Osteoblast (primary cell): ENCODE results near the gene APBA2. TPM values are rescaled to one million over a fixed set of nuclear protein-coding genes. Genes with fewer than 3 reads are reported as not detected.
A peak's percentile ranks its signal among the peaks of the same experiment; 100 is the strongest.

Experiments
- DNase-seq: peaks from one replicate; pipeline ENCODE4 v3.0.0; 2011; ENCODE audit warnings: low spot score, mixed read lengths; ENCODE audit not compliant: insufficient read length; ENCODE audit errors: missing footprints
- H2AFZ ChIP-seq: 2 replicates; pipeline ENCODE4 v1.6.0; 2011; ENCODE audit warnings: mild to moderate bottlenecking, low read length
- H3K27ac ChIP-seq: 2 replicates; pipeline ENCODE4 v1.5.1; 2011; ENCODE audit warnings: mild to moderate bottlenecking, low read depth, low read length, moderate library complexity
- H3K27me3 ChIP-seq: 2 replicates; pipeline ENCODE4 v1.6.0; 2012; ENCODE audit warnings: mild to moderate bottlenecking, control low read depth, inconsistent platforms, low read length, moderate library complexity; ENCODE audit not compliant: insufficient read depth
- H3K36me3 ChIP-seq: 2 replicates; pipeline ENCODE4 v1.5.1; 2011; ENCODE audit warnings: mild to moderate bottlenecking, low read length, control low read depth, moderate library complexity; ENCODE audit not compliant: insufficient read depth
- H3K4me1 ChIP-seq: 2 replicates; pipeline ENCODE4 v1.5.1; 2011; ENCODE audit warnings: mild to moderate bottlenecking, low read length, control low read depth, moderate library complexity; ENCODE audit not compliant: insufficient read depth
- H3K4me2 ChIP-seq: 2 replicates; pipeline ENCODE4 v1.6.0; 2011; ENCODE audit warnings: mild to moderate bottlenecking, low read length; ENCODE audit not compliant: insufficient read depth
- H3K4me3 ChIP-seq: fragments of 200-600 bp; sonication (generic); 3 replicates; pipeline ENCODE4 v1.5.1; 2012; ENCODE audit warnings: mild to moderate bottlenecking, low read length, inconsistent platforms; ENCODE audit not compliant: insufficient read depth
- H3K79me2 ChIP-seq: 2 replicates; pipeline ENCODE4 v1.6.0; 2012; ENCODE audit warnings: mild to moderate bottlenecking, low read length, control low read depth, inconsistent platforms; ENCODE audit not compliant: insufficient read depth
- H3K9me3 ChIP-seq: 2 replicates; pipeline ENCODE4 v1.5.1; 2011; ENCODE audit warnings: low read depth, low read length, control low read depth
- H4K20me1 ChIP-seq: 2 replicates; pipeline ENCODE4 v1.6.0; 2012; ENCODE audit warnings: mild to moderate bottlenecking, low read length, control low read depth; ENCODE audit not compliant: insufficient read depth
- total RNA-seq: library from RNA; depleted of rRNA; stranded (reverse); fragments of >200 nt; gene quantifications from 2 replicates; pipeline ENCODE4 v1.2.3, GENCODE V29; 2012
- TF ChIP-seq, protein P1 (sequence below): IDR thresholded peaks from 2 replicates; pipeline ENCODE4 v1.5.1; 2011; ENCODE audit warnings: mild to moderate bottlenecking, low read depth, low read length, moderate library complexity; ENCODE audit errors: extremely low read depth

APBA2 gene
- total RNA-seq, 1 donor, result 6.2 TPM

DNA sequence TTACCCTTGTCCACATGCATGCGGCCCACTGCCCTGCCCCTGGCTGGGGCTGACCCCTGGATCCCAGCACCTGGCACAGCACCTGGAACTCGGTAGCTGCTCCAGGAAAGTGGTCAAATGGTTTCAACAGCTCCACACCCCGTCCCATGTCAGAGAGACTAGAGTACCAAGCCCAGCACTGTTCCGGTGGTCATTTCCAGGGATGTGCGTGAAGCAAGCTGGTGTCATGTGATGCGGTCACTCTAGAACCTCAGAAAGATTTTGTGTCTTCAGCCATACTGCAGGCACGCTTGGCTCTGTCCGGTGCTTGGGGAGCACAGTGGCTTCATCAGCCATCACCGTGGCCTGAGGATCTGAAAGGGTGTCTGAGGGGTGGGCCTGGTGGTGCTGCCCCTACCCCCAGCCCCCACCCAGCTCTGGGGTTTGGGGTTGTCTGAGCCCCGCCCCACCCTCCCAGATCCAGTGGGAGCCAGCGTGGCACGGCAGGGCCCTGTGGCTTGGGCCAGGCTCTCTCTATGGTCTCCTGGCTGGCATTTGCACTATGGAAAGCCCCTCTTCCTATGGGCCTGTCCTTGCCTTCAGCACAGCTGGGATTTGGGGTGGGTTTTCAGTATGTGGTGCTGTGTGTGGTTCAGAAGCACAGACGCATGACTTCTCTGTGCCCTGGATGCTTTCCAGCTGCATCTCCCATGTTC is 15.3 kb downstream of the APBA2 start:
- H3K4me1 ChIP-seq, result no peaks in the 10 kb centered on the region
- no peaks in the 10 kb centered on the region for H3K9me3 ChIP-seq
- H2AFZ ChIP-seq, result no peak overlapping the region
- H3K4me2 ChIP-seq, result no peak overlapping the region
- H3K36me3 ChIP-seq, result no peaks in the 10 kb centered on the region
- H3K79me2 ChIP-seq, result peaks cover 6% of the 10 kb centered on the region
- DNase-seq, result no peak
- TF ChIP-seq, protein P1, sequence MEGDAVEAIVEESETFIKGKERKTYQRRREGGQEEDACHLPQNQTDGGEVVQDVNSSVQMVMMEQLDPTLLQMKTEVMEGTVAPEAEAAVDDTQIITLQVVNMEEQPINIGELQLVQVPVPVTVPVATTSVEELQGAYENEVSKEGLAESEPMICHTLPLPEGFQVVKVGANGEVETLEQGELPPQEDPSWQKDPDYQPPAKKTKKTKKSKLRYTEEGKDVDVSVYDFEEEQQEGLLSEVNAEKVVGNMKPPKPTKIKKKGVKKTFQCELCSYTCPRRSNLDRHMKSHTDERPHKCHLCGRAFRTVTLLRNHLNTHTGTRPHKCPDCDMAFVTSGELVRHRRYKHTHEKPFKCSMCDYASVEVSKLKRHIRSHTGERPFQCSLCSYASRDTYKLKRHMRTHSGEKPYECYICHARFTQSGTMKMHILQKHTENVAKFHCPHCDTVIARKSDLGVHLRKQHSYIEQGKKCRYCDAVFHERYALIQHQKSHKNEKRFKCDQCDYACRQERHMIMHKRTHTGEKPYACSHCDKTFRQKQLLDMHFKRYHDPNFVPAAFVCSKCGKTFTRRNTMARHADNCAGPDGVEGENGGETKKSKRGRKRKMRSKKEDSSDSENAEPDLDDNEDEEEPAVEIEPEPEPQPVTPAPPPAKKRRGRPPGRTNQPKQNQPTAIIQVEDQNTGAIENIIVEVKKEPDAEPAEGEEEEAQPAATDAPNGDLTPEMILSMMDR, result no peak
- no peaks in the 10 kb centered on the region for H3K27me3 ChIP-seq
- H3K4me3 ChIP-seq, result no peak overlapping the region
- H3K27ac ChIP-seq, result no peak overlapping the region
- no peaks in the 10 kb centered on the region for H4K20me1 ChIP-seq

GRCh38 chr15:28901587-28901980 is 15.8 kb downstream of the APBA2 start:
- H3K4me2 ChIP-seq, result no peak overlapping the region
- peaks cover 6% of the 10 kb centered on the region for H3K79me2 ChIP-seq
- H3K27ac ChIP-seq, result no peak overlapping the region
- H3K27me3 ChIP-seq, result no peaks in the 10 kb centered on the region
- H3K36me3 ChIP-seq, result no peaks in the 10 kb centered on the region
- no peak overlapping the region for H2AFZ ChIP-seq
- H3K4me3 ChIP-seq, result no peak overlapping the region
- no peaks in the 10 kb centered on the region for H4K20me1 ChIP-seq
- H3K9me3 ChIP-seq, result no peaks in the 10 kb centered on the region
- TF ChIP-seq, protein P1, result no peak
- no peak for DNase-seq
- H3K4me1 ChIP-seq, result no peaks in the 10 kb centered on the region

- Histone ChIP-seq H3K4me1 (no peaks in the 10 kb centered on the region), H3K27me3 (no peaks in the 10 kb centered on the region), H3K27ac (no peak overlapping the region), H3K4me3 (no peak overlapping the region), H3K4me2 (no peak overlapping the region), H4K20me1 (no peaks in the 10 kb centered on the region), H2AFZ (no peak overlapping the region), H3K36me3 (no peaks in the 10 kb centered on the region), H3K9me3 (no peaks in the 10 kb centered on the region), H3K79me2 (peaks cover 6% of the 10 kb centered on the region)
- TF ChIP-seq, protein P1, result peak; percentile 6
- DNase-seq, result no peak
These were observed 16.4 kb downstream of the APBA2 start for GRCh38 chr15:28901987-28902745.

DNA sequence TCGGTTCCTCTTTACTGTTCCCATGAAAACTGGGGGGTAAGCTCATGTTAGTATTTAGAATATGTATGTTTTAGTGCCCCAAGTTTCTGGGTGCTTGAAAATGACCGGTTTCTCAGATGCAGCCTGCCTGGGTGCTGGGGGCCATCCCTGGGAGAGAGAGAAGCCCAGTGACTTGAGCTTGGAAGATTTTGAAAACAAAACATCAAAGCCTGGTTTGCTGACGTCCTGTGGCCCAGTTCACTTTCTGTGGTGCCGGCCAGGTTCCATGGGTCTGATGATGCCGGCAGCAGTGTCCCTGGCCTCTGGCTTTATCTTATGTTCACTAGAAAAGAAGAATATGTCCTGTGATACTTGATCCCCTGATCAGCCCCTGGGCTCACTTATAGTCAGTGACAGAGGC is 17.1 kb downstream of the APBA2 start:
- Histone ChIP-seq H3K4me3 (no peak overlapping the region), H3K27me3 (no peaks in the 10 kb centered on the region), H2AFZ (no peak overlapping the region), H3K4me1 (no peaks in the 10 kb centered on the region), H3K27ac (no peak overlapping the region), H3K79me2 (peaks cover 5% of the 10 kb centered on the region), H3K4me2 (no peak overlapping the region), H4K20me1 (no peaks in the 10 kb centered on the region), H3K36me3 (no peaks in the 10 kb centered on the region), H3K9me3 (no peaks in the 10 kb centered on the region)
- DNase-seq, result no peak
- TF ChIP-seq, protein P1, result no peak
